Measurements from ENCODE around the gene PDLIM1. TPM values are rescaled to one million over a fixed set of nuclear protein-coding genes. Genes with fewer than 3 reads are reported as not detected.

The PDLIM1 gene
- total and polyA plus RNA-seq, 10 of the 15 experiments (the other 5 are each of a cell fraction or from before 2014, with no cell fraction given) = 95.7 to 714 (median 309) TPM

GRCh38 chr10:95236068-95236903 is 54.5 kb downstream of the PDLIM1 start (continued):
- no peak for TF ChIP-seq ZNF274 (IDR thresholded peaks at IDR 0.05; ENCODE audit: insufficient read depth, insufficient read length)
- TF ChIP-seq HDAC6 (IDR thresholded peaks at IDR 0.05; ENCODE audit: unreplicated experiment) = no peak
- TF ChIP-seq HDAC2 (IDR thresholded peaks at IDR 0.05) = no peak
- TF ChIP-seq POLR2AphosphoS2 (IDR thresholded peaks at IDR 0.05; ENCODE audit: low read depth, low read length) = no peak
- TF ChIP-seq TCF7 (IDR thresholded peaks at IDR 0.05; ENCODE audit: borderline replicate concordance) = 0 out of 2 replicates have a peak, but pooled peaks have one; percentile 52
- no peak for TF ChIP-seq FOS (IDR thresholded peaks at IDR 0.05; ENCODE audit: borderline replicate concordance, extremely low read depth, insufficient read length)
- TF ChIP-seq ATF3 (IDR thresholded peaks at IDR 0.05; ENCODE audit: borderline replicate concordance, extremely low read depth, low read depth, low read length) = no peak
- no peak for TF ChIP-seq ZNF622 (IDR thresholded peaks at IDR 0.05)
- TF ChIP-seq, protein P1, sequence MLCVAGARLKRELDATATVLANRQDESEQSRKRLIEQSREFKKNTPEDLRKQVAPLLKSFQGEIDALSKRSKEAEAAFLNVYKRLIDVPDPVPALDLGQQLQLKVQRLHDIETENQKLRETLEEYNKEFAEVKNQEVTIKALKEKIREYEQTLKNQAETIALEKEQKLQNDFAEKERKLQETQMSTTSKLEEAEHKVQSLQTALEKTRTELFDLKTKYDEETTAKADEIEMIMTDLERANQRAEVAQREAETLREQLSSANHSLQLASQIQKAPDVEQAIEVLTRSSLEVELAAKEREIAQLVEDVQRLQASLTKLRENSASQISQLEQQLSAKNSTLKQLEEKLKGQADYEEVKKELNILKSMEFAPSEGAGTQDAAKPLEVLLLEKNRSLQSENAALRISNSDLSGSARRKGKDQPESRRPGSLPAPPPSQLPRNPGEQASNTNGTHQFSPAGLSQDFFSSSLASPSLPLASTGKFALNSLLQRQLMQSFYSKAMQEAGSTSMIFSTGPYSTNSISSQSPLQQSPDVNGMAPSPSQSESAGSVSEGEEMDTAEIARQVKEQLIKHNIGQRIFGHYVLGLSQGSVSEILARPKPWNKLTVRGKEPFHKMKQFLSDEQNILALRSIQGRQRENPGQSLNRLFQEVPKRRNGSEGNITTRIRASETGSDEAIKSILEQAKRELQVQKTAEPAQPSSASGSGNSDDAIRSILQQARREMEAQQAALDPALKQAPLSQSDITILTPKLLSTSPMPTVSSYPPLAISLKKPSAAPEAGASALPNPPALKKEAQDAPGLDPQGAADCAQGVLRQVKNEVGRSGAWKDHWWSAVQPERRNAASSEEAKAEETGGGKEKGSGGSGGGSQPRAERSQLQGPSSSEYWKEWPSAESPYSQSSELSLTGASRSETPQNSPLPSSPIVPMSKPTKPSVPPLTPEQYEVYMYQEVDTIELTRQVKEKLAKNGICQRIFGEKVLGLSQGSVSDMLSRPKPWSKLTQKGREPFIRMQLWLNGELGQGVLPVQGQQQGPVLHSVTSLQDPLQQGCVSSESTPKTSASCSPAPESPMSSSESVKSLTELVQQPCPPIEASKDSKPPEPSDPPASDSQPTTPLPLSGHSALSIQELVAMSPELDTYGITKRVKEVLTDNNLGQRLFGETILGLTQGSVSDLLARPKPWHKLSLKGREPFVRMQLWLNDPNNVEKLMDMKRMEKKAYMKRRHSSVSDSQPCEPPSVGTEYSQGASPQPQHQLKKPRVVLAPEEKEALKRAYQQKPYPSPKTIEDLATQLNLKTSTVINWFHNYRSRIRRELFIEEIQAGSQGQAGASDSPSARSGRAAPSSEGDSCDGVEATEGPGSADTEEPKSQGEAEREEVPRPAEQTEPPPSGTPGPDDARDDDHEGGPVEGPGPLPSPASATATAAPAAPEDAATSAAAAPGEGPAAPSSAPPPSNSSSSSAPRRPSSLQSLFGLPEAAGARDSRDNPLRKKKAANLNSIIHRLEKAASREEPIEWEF (IDR thresholded peaks at IDR 0.05; ENCODE audit: insufficient replicate concordance, low read depth, low read length) = peak; percentile 65
- TF ChIP-seq FOXM1 (IDR thresholded peaks at IDR 0.05; ENCODE audit: low read depth, low read length) = peak; percentile 95
- TF ChIP-seq DPF2 (IDR thresholded peaks at IDR 0.05) = peak; percentile 90
- no peak for TF ChIP-seq POLR2AphosphoS5 (IDR thresholded peaks at IDR 0.05; ENCODE audit: low read length)
- no peak; the same call in 1 of the 2 replicates for TF ChIP-seq PML (IDR thresholded peaks at IDR 0.05; ENCODE audit: low read length)
- TF ChIP-seq ZZZ3 (IDR thresholded peaks at IDR 0.05; ENCODE audit: control insufficient read depth, insufficient read length, low read depth) = no peak
- TF ChIP-seq EGR1 (IDR thresholded peaks at IDR 0.05; ENCODE audit: borderline replicate concordance in 1 of 2, low read depth in 2 of 2, low read length in 2 of 2) = no peak
- peak; percentile 39; the same call in 1 of the 2 replicates for TF ChIP-seq POLR2A (IDR thresholded peaks at IDR 0.05; ENCODE audit: low read depth, low read length)
- no peak for TF ChIP-seq CBX3 (IDR thresholded peaks at IDR 0.05; ENCODE audit: borderline replicate concordance, low read depth)
- TF ChIP-seq ZNF207 (IDR thresholded peaks at IDR 0.05; ENCODE audit: borderline replicate concordance) = no peak
- no peak for TF ChIP-seq KDM1A (IDR thresholded peaks at IDR 0.05; ENCODE audit: borderline replicate concordance)
- no peak for TF ChIP-seq SIX5 (IDR thresholded peaks at IDR 0.05; ENCODE audit: low read depth, low read length, severe bottlenecking)
- TF ChIP-seq, protein P2, sequence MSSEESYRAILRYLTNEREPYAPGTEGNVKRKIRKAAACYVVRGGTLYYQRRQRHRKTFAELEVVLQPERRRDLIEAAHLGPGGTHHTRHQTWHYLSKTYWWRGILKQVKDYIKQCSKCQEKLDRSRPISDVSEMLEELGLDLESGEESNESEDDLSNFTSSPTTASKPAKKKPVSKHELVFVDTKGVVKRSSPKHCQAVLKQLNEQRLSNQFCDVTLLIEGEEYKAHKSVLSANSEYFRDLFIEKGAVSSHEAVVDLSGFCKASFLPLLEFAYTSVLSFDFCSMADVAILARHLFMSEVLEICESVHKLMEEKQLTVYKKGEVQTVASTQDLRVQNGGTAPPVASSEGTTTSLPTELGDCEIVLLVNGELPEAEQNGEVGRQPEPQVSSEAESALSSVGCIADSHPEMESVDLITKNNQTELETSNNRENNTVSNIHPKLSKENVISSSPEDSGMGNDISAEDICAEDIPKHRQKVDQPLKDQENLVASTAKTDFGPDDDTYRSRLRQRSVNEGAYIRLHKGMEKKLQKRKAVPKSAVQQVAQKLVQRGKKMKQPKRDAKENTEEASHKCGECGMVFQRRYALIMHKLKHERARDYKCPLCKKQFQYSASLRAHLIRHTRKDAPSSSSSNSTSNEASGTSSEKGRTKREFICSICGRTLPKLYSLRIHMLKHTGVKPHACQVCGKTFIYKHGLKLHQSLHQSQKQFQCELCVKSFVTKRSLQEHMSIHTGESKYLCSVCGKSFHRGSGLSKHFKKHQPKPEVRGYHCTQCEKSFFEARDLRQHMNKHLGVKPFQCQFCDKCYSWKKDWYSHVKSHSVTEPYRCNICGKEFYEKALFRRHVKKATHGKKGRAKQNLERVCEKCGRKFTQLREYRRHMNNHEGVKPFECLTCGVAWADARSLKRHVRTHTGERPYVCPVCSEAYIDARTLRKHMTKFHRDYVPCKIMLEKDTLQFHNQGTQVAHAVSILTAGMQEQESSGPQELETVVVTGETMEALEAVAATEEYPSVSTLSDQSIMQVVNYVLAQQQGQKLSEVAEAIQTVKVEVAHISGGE (CRISPR knock-in tag; IDR thresholded peaks at IDR 0.05) = no peak

Data from GM12878 (cell line).